HEK293T (cell line): ENCODE measurements around the gene BFSP2.

Source experiments
- BHLHE40 ChIP-seq: fragments of 450-650 bp; IDR thresholded peaks from 2 replicates; pipeline ENCODE4 v1.6.1; 2016; ENCODE audit warnings: mild to moderate bottlenecking, moderate library complexity, borderline replicate concordance
- CTBP1 ChIP-seq: fragments of 450-650 bp; IDR thresholded peaks from 2 replicates; pipeline ENCODE4 v1.6.1; 2016; ENCODE audit warnings: borderline replicate concordance
- ELF4 ChIP-seq: fragments of 450-650 bp; IDR thresholded peaks from 2 replicates; pipeline ENCODE4 v1.6.1; 2017; ENCODE audit warnings: antibody characterized with exemption
- FOXA1 ChIP-seq: fragments of 450-650 bp; IDR thresholded peaks from 2 replicates; pipeline ENCODE4 v1.6.1; 2016; ENCODE audit warnings: mild to moderate bottlenecking
- FOXK2 ChIP-seq: fragments of 450-650 bp; IDR thresholded peaks from 2 replicates; pipeline ENCODE4 v1.6.1; 2016; ENCODE audit warnings: mild to moderate bottlenecking
- FOXM1 ChIP-seq: fragments of 450-650 bp; IDR thresholded peaks from 2 replicates; pipeline ENCODE4 v1.6.1; 2017; ENCODE audit warnings: mild to moderate bottlenecking, borderline replicate concordance
- NFRKB ChIP-seq: fragments of 450-650 bp; IDR thresholded peaks from 2 replicates; pipeline ENCODE4 v1.6.1; 2016; ENCODE audit warnings: mild to moderate bottlenecking, moderate library complexity
- SP1 ChIP-seq: fragments of 450-650 bp; IDR thresholded peaks from 2 replicates; pipeline ENCODE4 v1.6.1; 2017
- SUZ12 ChIP-seq: fragments of 450-650 bp; IDR thresholded peaks from 2 replicates; pipeline ENCODE4 v1.6.1; 2016; ENCODE audit warnings: mild to moderate bottlenecking
- TARDBP ChIP-seq: fragments of 450-650 bp; IDR thresholded peaks from 2 replicates; pipeline ENCODE4 v1.6.1; 2016
- ZNF384 ChIP-seq: fragments of 450-650 bp; IDR thresholded peaks from 2 replicates; pipeline ENCODE4 v1.6.1; 2016
- TF ChIP-seq, protein P1 (sequence below): fragments of 450-650 bp; IDR thresholded peaks from 2 replicates; pipeline ENCODE4 v1.6.1; 2016

DNA sequence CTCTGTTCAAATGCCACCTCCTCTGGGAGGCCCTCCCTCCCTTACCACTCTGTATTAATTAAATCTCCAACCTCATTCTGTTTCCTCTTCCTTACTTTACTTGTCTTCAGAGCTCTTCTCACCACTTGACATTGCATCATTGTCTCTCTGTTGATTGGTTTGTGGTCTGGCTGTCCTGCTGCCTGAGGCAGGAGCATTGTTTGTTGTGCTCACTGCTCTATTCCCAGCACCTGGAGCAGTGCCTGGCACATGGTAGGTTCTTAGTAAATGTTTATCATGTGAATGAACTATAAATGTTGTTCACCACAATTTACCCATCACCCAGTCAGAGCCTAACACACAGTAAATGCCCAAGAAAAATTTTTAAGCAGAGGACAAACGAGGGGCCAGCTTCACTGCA, 6.7 kb upstream of the BFSP2 start:
- TF ChIP-seq NFRKB, result no peak
- no peak for TF ChIP-seq SUZ12
- no peak for TF ChIP-seq TARDBP
- no peak for TF ChIP-seq FOXA1
- TF ChIP-seq BHLHE40, result no peak
- no peak for TF ChIP-seq FOXM1
- no peak for TF ChIP-seq FOXK2
- no peak for TF ChIP-seq SP1
- TF ChIP-seq, protein P1, sequence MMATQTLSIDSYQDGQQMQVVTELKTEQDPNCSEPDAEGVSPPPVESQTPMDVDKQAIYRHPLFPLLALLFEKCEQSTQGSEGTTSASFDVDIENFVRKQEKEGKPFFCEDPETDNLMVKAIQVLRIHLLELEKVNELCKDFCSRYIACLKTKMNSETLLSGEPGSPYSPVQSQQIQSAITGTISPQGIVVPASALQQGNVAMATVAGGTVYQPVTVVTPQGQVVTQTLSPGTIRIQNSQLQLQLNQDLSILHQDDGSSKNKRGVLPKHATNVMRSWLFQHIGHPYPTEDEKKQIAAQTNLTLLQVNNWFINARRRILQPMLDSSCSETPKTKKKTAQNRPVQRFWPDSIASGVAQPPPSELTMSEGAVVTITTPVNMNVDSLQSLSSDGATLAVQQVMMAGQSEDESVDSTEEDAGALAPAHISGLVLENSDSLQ, result no peak
- no peak for TF ChIP-seq ZNF384
- no peak for TF ChIP-seq ELF4
- TF ChIP-seq CTBP1, result no peak
